Stomach (tissue), 9 donors: ENCODE data around the gene OR51I1. TPM values are rescaled to one million over a fixed set of nuclear protein-coding genes. Genes with fewer than 3 reads are reported as not detected.

ENCODE experiments used
- DNase-seq, 2 donors: peaks; one replicate each; pipeline versions ENCODE4 v3.0.0 to v3.0.0-alpha.2; 2013 to 2019
- H3K27ac ChIP-seq, 5 donors: fragments of 200-600 bp in 4 of 5; sonication (generic) in 4 of 5; one replicate each; pipeline ENCODE4 v1.5.1; 2013 to 2019; ENCODE audit warnings: mild to moderate bottlenecking in 1 of 5, moderate library complexity in 1 of 5
- H3K27me3 ChIP-seq, 3 donors: fragments of 200-600 bp; sonication (generic); one replicate each; pipeline ENCODE4 v1.5.1; 2017 to 2019; ENCODE audit warnings: mixed run types in 1 of 3
- H3K36me3 ChIP-seq, 4 donors: fragments of 200-600 bp; sonication (generic); 1 replicate in 3 of 4; 2 replicates in 1 of 4; pipeline ENCODE4 v1.5.1; 2016 to 2019
- H3K4me1 ChIP-seq, 4 donors: fragments of 200-600 bp; sonication (generic); one replicate each; pipeline ENCODE4 v1.5.1; 2016 to 2019
- H3K4me3 ChIP-seq, 4 donors: fragments of 200-600 bp; sonication (generic) in 3 of 4; one replicate each; pipeline ENCODE4 v1.5.1; 2016 to 2019; ENCODE audit warnings: mild to moderate bottlenecking in 1 of 4
- H3K9me3 ChIP-seq, 4 donors: fragments of 200-600 bp; sonication (generic); one replicate each; pipeline ENCODE4 v1.5.1; 2016 to 2019
- CTCF ChIP-seq, 7 experiments: fragments of 450-650 bp in 4 of 7; fragments of 200-600 bp in 3 of 7; sonication (generic) in 3 of 7; IDR thresholded peaks; one replicate each; pipeline ENCODE4 v1.5.1; 2016 to 2019; ENCODE audit warnings: antibody characterized with exemption in 7 of 7, control low read depth in 2 of 7, mild to moderate bottlenecking in 1 of 7
- EP300 ChIP-seq: sonication (generic); formaldehyde crosslinking; IDR thresholded peaks from one replicate; pipeline ENCODE4 v1.6.1; 2017; ENCODE audit warnings: antibody characterized with exemption
- POLR2A ChIP-seq, 4 donors: fragments of 450-650 bp; IDR thresholded peaks; one replicate each; pipeline ENCODE4 v1.6.1; 2016; ENCODE audit warnings: antibody characterized with exemption in 4 of 4, control low read depth in 2 of 4, mild to moderate bottlenecking in 1 of 4, moderate library complexity in 1 of 4
- POLR2AphosphoS5 ChIP-seq, 3 donors: sonication (generic); formaldehyde crosslinking; IDR thresholded peaks; one replicate each; pipeline ENCODE4 v1.6.1; 2016; ENCODE audit warnings: antibody characterized with exemption in 3 of 3
- WGBS, 5 donors: extraction: QIAGEN DNeasy Blood & Tissue Kit in 3 of 5; methylation state at CpG; one replicate each; pipeline versions ENCODE4 v1.1.5 to v1.1.7; 2013 to 2018; 5-methylcytosine and 5-hydroxymethylcytosine counted together
- intact Hi-C: fragments of 100-400 bp; cut with DNase I; formaldehyde crosslinking; loops from one replicate; pipeline ENCODE4 v1.15.1; 2023; ENCODE audit warnings: low total_unique reads
- polyA plus RNA-seq, 3 donors: library from polyadenylated mRNA; stranded (reverse); fragments of 200-250 nt; gene quantifications; one replicate each; pipeline ENCODE4 v1.2.3, GENCODE V29; 2013
- total RNA-seq, 5 donors: library from RNA; depleted of rRNA; stranded (reverse); fragments of >200 nt; gene quantifications; one replicate each; pipeline versions ENCODE4 v1.1.0 to v1.2.3, GENCODE V29; 2014 to 2016
- donor health status: healthy with polysubstance abuse.
- donor health status: Bipolar disorder and iron deficiency.
- donor health status: healthy.

OR51I1 gene
- total and polyA plus RNA-seq, 8 donors = not detected

DNA sequence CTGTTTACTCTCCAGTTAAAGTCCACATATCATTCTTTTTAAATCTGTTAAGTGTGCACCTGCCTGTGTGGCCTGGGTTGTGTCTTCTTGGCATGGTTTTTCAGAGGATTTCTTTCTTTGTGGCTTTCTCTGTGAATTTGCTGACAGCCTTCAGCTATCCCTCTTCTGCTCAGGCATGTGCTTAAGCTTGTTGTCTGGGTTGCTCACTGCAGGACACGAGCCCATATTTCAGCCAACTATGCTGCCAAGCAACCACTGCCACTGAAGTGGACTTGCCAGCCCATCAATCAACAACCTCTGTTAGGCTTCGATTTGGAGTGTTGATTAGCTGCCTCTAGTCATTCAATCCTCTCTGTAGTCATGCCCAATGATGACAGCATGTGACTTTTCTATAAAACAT lies 26.2 kb upstream of the OR51I1 start:
- Histone ChIP-seq H3K9me3 (no peaks in the 10 kb centered on the region), H3K27ac (no peak overlapping the region), H3K27me3 (no peaks in the 10 kb centered on the region), H3K4me1 (no peaks in the 10 kb centered on the region), H3K36me3 (no peaks in the 10 kb centered on the region), H3K4me3 (no peak overlapping the region)
- TF ChIP-seq CTCF (IDR thresholded peaks at IDR 0.05) (no peak), EP300 (no peak), POLR2A (IDR thresholded peaks at IDR 0.05) (no peak), POLR2AphosphoS5 (IDR thresholded peaks at IDR 0.05) (no peak)
- intact Hi-C loops = no loop called here
- no peak for DNase-seq
- 21 to 34% (median 27%) methylated on average over 2 of the region's 2 CpGs for WGBS, 5 donors

DNA sequence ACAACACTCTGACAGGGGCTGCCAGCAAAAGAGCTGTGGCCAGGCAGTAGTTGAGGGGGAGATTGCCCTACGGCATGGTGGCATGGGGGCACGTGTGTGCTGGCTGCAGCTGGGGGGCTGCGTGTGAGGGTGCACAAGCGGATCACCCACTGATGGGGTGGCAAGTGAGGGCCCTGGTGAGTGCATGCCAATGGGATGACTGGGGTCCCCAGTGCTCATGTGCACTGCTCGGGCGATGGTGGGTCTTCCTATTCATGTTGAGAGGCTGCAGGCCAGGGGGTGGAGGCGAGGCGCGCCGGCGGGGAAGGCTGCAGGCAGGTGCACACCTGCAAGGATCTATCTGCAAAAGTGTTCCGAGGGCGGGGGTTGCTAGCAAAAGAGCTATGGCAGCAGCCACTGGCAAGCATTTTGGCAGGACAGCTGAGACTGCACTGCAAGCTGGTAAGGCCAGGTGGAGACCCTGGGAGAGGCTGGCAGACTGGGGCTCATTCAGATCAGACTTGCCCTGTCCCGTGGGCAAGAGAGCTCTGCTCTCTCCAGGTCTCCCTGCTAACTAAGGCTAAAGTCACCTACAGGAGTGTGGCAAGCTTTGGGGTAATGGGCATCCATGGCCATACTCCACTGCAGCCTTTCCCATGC lies 19.8 kb upstream of the OR51I1 start:
- H3K4me1 ChIP-seq = no peaks in the 10 kb centered on the region
- 88 to 93% (median 90%) methylated on average over 14 of the region's 14 CpGs for WGBS, 5 donors
- H3K27ac ChIP-seq = no peak overlapping the region
- TF ChIP-seq POLR2AphosphoS5 (IDR thresholded peaks at IDR 0.05) (no peak), EP300 (no peak), POLR2A (IDR thresholded peaks at IDR 0.05) (no peak), CTCF (IDR thresholded peaks at IDR 0.05) (no peak)
- no peaks in the 10 kb centered on the region for H3K36me3 ChIP-seq
- H3K9me3 ChIP-seq = no peaks in the 10 kb centered on the region
- no peak for DNase-seq
- H3K27me3 ChIP-seq = no peaks in the 10 kb centered on the region
- intact Hi-C loops = no loop called here
- H3K4me3 ChIP-seq = no peak overlapping the region

- Histone ChIP-seq H3K9me3 (no peaks in the 10 kb centered on the region), H3K4me3 (no peak overlapping the region), H3K36me3 (no peaks in the 10 kb centered on the region), H3K4me1 (no peaks in the 10 kb centered on the region), H3K27ac (no peak overlapping the region), H3K27me3 (no peaks in the 10 kb centered on the region)
- 67 to 85% (median 74%) methylated on average over 4 of the region's 4 CpGs for WGBS, 5 donors
- DNase-seq = no peak
- TF ChIP-seq CTCF (IDR thresholded peaks at IDR 0.05) (no peak), POLR2A (IDR thresholded peaks at IDR 0.05) (no peak), EP300 (no peak), POLR2AphosphoS5 (IDR thresholded peaks at IDR 0.05) (no peak)
- intact Hi-C loops = no loop called here
Measured at GRCh38 chr11:5449432-5449831, 8.1 kb upstream of the OR51I1 start.

GRCh38 chr11:5449023-5449422 lies 7.7 kb upstream of the OR51I1 start, which contains the start of gene OR51I2:
Gene OR51I2, plus strand, starts transcription at chr11:5449323. Its CDS starts 4,166 bp downstream, at chr11:5453489.
- no peak for TF ChIP-seq POLR2A (IDR thresholded peaks at IDR 0.05)
- TF ChIP-seq POLR2AphosphoS5 (IDR thresholded peaks at IDR 0.05) = no peak
- no peak for TF ChIP-seq EP300
- no peak for TF ChIP-seq CTCF (IDR thresholded peaks at IDR 0.05)
- H3K4me3 ChIP-seq = no peak within 1 kb of the TSS
- intact Hi-C loops = no loop called here
- H3K4me1 ChIP-seq = no peaks in the 10 kb centered on the region
- DNase-seq = no peak
- H3K27ac ChIP-seq = no peak within 1 kb of the TSS
- H3K36me3 ChIP-seq = no peaks in the 10 kb centered on the region
- WGBS, 5 donors = 87 to 98% (median 92%) methylated on average over 2 of the region's 2 CpGs
- H3K27me3 ChIP-seq = no peaks in the 10 kb centered on the region
- H3K9me3 ChIP-seq = no peaks in the 10 kb centered on the region
